Pancreas (tissue), 10 donors: Measurements from ENCODE around the gene SLC25A41. TPM values are rescaled to one million over a fixed set of nuclear protein-coding genes. Genes with fewer than 3 reads are reported as not detected.

Source experiments
- ATAC-seq, 4 donors: fragments of 200-7000 bp; cut with Tn5 transposase; one replicate each; pipeline versions ENCODE4 v1.8.0 to v1.9.1; 2020; ENCODE audit warnings: mild to moderate bottlenecking in 4 of 4, moderate library complexity in 4 of 4
- DNase-seq, 6 donors: peaks; one replicate each; pipeline ENCODE4 v3.0.0-alpha.2; 2020
- FAIRE-seq: peaks from 2 replicates; lab custom pipeline; 2012; peaks lifted over from hg19 to GRCh38; lab: Jason Lieb, UNC
- H3K27ac ChIP-seq, 4 donors: fragments of 200-600 bp; sonication (generic); 1 replicate in 3 of 4; 2 replicates in 1 of 4; pipeline versions ENCODE4 v1.5.0 to v1.8.0; 2020
- H3K27me3 ChIP-seq, 4 donors: fragments of 200-600 bp; one replicate each; pipeline ENCODE4 v1.8.0; 2021
- H3K36me3 ChIP-seq, 3 donors: fragments of 200-600 bp; sonication (generic) in 1 of 3; one replicate each; pipeline versions ENCODE4 v1.5.0 to v1.8.0; 2020 to 2021
- H3K4me1 ChIP-seq, 3 donors: fragments of 200-600 bp; one replicate each; pipeline ENCODE4 v1.8.0; 2021
- H3K4me3 ChIP-seq, 4 donors: fragments of 200-600 bp; sonication (generic) in 2 of 4; one replicate each; pipeline versions ENCODE4 v1.5.0 to v1.8.0; 2020 to 2021
- H3K9me3 ChIP-seq, 4 donors: fragments of 200-600 bp; one replicate each; pipeline ENCODE4 v1.8.0; 2021
- WGBS, 2 donors: extraction: QIAGEN DNeasy Blood & Tissue Kit; methylation state at CpG; one replicate each; pipeline ENCODE4 v1.1.7; 2013; 5-methylcytosine and 5-hydroxymethylcytosine counted together
- intact Hi-C, 3 donors: fragments of 100-400 bp; cut with DNase I; formaldehyde crosslinking; loops; one replicate each; pipeline versions ENCODE4 v1.11.1 to v1.14.2; 2022
- polyA plus RNA-seq, 2 donors: library from polyadenylated mRNA; stranded (reverse); fragments of 200-250 nt; gene quantifications; one replicate each; pipeline ENCODE4 v1.2.3, GENCODE V29; 2013
- total RNA-seq, 6 donors: library from RNA; stranded (reverse); fragmentation: NEBNext Ultra II Directional in 4 of 6; extraction: Animal tissue kit (Norgen Biotek cat#: 25700) in 4 of 6; gene quantifications; one replicate each; pipeline versions ENCODE4 v1.2.1 to v1.2.4, GENCODE V29; 2021 to 2023
- TF ChIP-seq, protein P1 (sequence below), 4 donors: fragments of 200-600 bp; sonication (generic) in 3 of 4; IDR thresholded peaks; one replicate each; pipeline versions ENCODE4 v1.5.0 to v1.8.0; 2021; ENCODE audit warnings: antibody characterized with exemption in 4 of 4
- donor health status: healthy with polysubstance abuse.
- donor health status: DM: no; HTN: no; CAD: no; lungs with moderate emphysema.
- donor health status: DM: no; HTN: no; CAD: no.
- donor health status: control.
- donor health status: control.
- donor health status: Bipolar disorder and iron deficiency.
- donor health status: DM: yes; HTN: yes; CAD: no.
- donor health status: DM: no; HTN: no; CAD: no.
- donor health status: DM: no; HTN: no; CAD: no.
- donor health status: DM: yes; HTN: yes; CAD: no.

Gene SLC25A41
- total and polyA plus RNA-seq, 8 donors: 0.12 to 0.91 (median 0.18) TPM; not detected in 2

DNA sequence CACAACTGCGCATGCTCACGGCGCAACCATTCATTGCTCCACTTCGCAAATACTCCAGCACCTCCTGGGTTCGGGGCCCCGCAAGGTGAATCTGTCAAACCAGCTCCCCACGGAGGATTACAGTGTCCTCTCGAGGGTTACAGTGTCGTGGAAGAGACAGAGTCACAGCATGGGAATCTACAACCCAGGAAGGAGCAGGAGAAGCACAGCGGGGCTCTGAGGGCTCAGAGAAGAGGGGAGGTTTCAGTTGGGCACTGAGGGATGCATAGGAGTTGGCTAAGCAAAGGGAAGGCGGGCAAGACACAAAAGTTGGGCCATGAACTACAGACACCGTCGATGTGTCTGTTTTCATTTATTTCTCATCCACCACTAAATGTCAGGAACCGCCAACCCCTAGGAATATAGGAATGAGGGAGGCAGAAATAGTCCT is 39.6 kb downstream of the SLC25A41 start:
- WGBS, 2 donors: 28 to 29% methylated on average over 14 of the region's 14 CpGs
- ATAC-seq (no peak), FAIRE-seq (no peak), DNase-seq (peak in 1 of 6 donors; percentile 86)
- H3K27ac ChIP-seq: peak overlapping the region; percentile 84 to 94 (median 90)
- peak overlapping the region; percentile 64 to 87 (median 84) for H3K4me3 ChIP-seq
- H3K4me1 ChIP-seq: peaks cover 0 to 6% (median 0%) of the 10 kb centered on the region in 3 donors
- intact Hi-C loops: no loop called here
- TF ChIP-seq, protein P1, sequence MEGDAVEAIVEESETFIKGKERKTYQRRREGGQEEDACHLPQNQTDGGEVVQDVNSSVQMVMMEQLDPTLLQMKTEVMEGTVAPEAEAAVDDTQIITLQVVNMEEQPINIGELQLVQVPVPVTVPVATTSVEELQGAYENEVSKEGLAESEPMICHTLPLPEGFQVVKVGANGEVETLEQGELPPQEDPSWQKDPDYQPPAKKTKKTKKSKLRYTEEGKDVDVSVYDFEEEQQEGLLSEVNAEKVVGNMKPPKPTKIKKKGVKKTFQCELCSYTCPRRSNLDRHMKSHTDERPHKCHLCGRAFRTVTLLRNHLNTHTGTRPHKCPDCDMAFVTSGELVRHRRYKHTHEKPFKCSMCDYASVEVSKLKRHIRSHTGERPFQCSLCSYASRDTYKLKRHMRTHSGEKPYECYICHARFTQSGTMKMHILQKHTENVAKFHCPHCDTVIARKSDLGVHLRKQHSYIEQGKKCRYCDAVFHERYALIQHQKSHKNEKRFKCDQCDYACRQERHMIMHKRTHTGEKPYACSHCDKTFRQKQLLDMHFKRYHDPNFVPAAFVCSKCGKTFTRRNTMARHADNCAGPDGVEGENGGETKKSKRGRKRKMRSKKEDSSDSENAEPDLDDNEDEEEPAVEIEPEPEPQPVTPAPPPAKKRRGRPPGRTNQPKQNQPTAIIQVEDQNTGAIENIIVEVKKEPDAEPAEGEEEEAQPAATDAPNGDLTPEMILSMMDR (IDR thresholded peaks at IDR 0.05): no peak
- H3K27me3 ChIP-seq: no peaks in the 10 kb centered on the region
- H3K36me3 ChIP-seq: peaks cover 0 to 6% (median 3%) of the 10 kb centered on the region in 3 donors
- H3K9me3 ChIP-seq: no peaks in the 10 kb centered on the region

DNA sequence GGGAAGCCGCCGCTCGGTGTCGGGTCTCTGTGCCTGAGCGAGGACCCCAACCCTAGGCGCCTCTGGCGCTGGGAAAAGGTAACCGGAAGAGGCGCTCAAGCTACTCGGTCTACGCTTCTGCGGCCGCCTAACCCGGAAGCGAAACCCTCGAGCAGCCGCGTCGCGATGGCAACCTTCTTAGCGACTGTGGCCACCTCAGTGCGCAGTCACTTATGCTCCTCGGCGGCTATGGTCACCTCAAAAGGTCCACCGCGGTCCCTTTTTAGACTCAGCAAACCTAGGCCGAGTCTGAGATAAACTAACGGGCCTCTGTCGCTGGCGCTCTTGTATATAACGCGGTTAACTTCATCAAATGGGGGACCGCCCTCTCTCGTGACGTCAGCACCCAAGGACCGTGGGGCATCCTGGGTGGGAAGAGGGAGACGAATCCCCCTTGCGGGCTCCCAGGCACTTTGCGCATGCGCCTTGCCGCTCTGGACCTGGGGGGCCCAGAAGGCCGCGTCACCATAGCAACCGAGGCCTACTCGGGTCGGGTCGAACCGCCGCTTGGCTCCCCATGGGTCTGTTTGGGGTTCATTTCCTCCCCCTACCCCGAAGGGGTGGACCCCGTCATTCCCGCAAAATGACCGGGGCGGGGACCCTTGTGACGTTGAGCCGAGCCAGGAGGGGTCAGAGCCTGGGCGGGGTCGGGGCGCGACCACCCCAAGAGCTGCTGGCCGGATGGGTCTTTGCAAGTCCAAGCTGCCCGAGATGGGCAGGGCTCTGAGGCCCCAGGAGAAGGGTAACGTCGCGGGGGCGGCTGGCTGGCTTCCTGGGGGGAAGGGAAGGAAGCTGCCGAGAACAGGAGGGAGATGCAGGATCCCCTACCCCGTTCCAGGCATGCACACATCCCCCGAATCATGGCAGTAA is 40.2 kb downstream of the SLC25A41 start, which contains the start of gene GTF2F1:
Gene GTF2F1 (minus strand): TSS at position 91 of the 909 bp plus-strand sequence. CDS start 169 bp downstream, outside the sequence.
- TF ChIP-seq, protein P1 (IDR thresholded peaks at IDR 0.05): no peak
- intact Hi-C loops: no loop called here
- Histone ChIP-seq H3K36me3 (peaks cover 0 to 13% (median 10%) of the 10 kb centered on the region in 3 donors), H3K27me3 (no peaks in the 10 kb centered on the region), H3K9me3 (no peaks in the 10 kb centered on the region), H3K4me1 (peaks cover 0 to 6% (median 0%) of the 10 kb centered on the region in 3 donors), H3K27ac (peak within 1 kb of the TSS; percentile 84 to 94 (median 90)), H3K4me3 (peak within 1 kb of the TSS; percentile 64 to 87 (median 84))
- WGBS, 2 donors: 0% methylated on average over 63 to 69 of the region's 69 CpGs
- peak; percentile 87 to 96 (median 91) for DNase-seq
- FAIRE-seq: no peak
- peak; percentile 90 to 95 (median 92) for ATAC-seq

DNA sequence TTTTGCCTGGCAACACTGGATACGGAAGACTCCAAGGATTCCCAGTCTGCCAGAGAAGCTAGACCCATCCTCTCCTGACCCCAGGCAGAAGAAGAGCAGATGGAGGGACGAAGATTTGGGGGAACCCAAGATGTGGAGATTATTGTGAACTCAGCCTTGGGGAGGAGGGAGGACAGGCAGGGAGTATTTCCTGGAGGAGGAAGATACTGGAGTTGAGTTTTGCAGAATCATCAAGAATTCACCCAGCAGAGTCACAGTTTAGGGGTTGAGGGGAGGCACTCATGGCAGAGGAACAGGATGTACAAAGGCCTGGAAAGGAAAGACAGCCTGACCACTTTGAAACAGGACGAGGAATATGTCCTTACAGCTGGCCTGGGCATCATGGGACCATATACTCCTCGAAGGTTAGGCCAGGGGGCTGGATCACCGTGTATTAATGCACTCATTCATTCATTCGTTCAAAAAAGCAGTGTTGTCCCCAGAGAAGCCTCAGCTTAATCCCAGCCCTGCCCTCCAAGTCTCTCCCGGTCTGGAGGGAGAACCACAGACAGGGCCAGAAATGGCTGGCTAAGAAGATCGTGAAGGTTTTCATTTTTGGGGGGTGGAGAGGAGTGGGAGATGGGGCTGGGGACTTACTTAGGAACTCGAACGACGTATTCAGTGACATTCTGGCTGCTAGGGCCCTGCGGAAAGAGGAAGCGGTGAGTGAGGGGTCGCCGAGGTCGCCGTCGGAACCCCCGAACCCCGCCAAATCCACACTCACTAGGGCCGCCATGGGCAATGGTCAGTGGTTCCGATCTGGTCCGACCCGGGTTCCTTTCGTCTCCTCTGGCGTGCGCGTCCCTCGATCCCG is 41.1 kb downstream of the SLC25A41 start:
- intact Hi-C loops: no loop called here
- peaks cover 0 to 6% (median 0%) of the 10 kb centered on the region in 3 donors for H3K4me1 ChIP-seq
- peaks cover 0 to 22% (median 15%) of the 10 kb centered on the region in 3 donors for H3K36me3 ChIP-seq
- 6 to 8% methylated on average over 26 to 30 of the region's 30 CpGs for WGBS, 2 donors
- ATAC-seq: no peak
- TF ChIP-seq, protein P1 (IDR thresholded peaks at IDR 0.05): no peak
- H3K27me3 ChIP-seq: no peaks in the 10 kb centered on the region
- no peak for DNase-seq
- H3K4me3 ChIP-seq: peak overlapping the region; percentile 64 to 87 (median 84)
- H3K9me3 ChIP-seq: no peaks in the 10 kb centered on the region
- FAIRE-seq: no peak
- peak overlapping the region; percentile 84 to 94 (median 90) for H3K27ac ChIP-seq

DNA sequence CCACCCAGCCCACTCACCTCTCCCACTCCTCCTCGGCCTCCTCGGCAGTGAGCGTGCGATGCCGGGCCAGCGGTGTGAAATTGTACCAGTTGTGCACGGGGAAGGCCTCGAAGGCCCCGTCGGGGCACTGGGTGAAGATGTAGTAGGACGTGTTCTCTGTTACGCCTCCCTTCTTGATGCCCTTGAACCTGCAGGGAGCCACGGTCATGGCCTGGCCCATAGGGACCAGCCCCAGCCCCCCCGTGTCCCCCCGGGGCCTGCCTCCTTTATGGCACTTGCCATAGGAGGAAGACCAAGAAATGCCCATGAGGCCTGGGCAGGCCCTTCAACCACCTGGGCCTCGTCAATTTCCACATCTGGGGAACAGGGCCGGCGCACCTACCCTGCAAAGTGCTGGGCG is 46.2 kb downstream of the SLC25A41 start:
- H3K4me1 ChIP-seq: peaks cover 0 to 5% (median 0%) of the 10 kb centered on the region in 3 donors
- intact Hi-C loops: no loop called here
- no peak overlapping the region for H3K4me3 ChIP-seq
- no peak for FAIRE-seq
- no peaks in the 10 kb centered on the region for H3K9me3 ChIP-seq
- TF ChIP-seq, protein P1 (IDR thresholded peaks at IDR 0.05): no peak
- H3K27me3 ChIP-seq: no peaks in the 10 kb centered on the region
- ATAC-seq: no peak
- 94 to 95% methylated on average over 19 of the region's 19 CpGs for WGBS, 2 donors
- no peak overlapping the region for H3K27ac ChIP-seq
- DNase-seq: no peak
- peaks cover 5 to 52% (median 44%) of the 10 kb centered on the region in 3 donors for H3K36me3 ChIP-seq
